ENCODE measurements around the gene CAPN10.
"Not testable (repeated sequence)": the region's sequence is repeated elsewhere in the genome, so short reads cannot be mapped to it uniquely, and the experiment has no call there.

The CAPN10 gene

DNA sequence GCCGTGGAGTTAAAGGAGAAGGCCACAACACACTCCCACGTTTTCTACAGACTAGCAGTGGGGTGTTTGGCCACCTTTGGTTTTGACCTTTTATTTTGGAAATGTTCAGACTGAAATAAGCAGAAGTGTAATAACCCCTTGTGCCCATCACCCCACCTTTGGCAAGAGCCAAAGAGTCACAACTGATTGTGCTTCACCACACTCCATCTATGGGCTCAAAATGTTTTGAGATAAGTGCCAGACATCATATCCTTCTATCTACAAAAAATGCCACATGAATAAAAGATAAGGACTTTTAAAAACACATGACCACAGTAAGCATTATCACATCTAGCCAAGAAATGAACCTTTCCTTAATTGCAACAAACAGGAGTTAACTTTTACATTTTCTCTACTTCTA is 28.9 kb downstream of the CAPN10 start:
- TF ChIP-seq, protein P1, sequence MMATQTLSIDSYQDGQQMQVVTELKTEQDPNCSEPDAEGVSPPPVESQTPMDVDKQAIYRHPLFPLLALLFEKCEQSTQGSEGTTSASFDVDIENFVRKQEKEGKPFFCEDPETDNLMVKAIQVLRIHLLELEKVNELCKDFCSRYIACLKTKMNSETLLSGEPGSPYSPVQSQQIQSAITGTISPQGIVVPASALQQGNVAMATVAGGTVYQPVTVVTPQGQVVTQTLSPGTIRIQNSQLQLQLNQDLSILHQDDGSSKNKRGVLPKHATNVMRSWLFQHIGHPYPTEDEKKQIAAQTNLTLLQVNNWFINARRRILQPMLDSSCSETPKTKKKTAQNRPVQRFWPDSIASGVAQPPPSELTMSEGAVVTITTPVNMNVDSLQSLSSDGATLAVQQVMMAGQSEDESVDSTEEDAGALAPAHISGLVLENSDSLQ (IDR thresholded peaks at IDR 0.05), result no peak
- TF ChIP-seq FOXA1 (IDR thresholded peaks at IDR 0.05), result no peak
- no peak for TF ChIP-seq CTBP1 (IDR thresholded peaks at IDR 0.05; ENCODE audit: borderline replicate concordance)
- no peak for TF ChIP-seq SUZ12 (IDR thresholded peaks at IDR 0.05)
- TF ChIP-seq ZNF384 (IDR thresholded peaks at IDR 0.05), result no peak
- no peak for TF ChIP-seq ELF4 (IDR thresholded peaks at IDR 0.05)
- TF ChIP-seq FOXK2 (IDR thresholded peaks at IDR 0.05), result no peak
- no peak for TF ChIP-seq FOXM1 (IDR thresholded peaks at IDR 0.05; ENCODE audit: borderline replicate concordance)
- TF ChIP-seq NFRKB (IDR thresholded peaks at IDR 0.05), result no peak
- no peak for TF ChIP-seq TARDBP (IDR thresholded peaks at IDR 0.05)
- no peak for DNase-seq (ENCODE audit: extremely low spot score)
- ChIA-PET CTCF (no interaction called here), POLR2A (no interaction called here)

DNA sequence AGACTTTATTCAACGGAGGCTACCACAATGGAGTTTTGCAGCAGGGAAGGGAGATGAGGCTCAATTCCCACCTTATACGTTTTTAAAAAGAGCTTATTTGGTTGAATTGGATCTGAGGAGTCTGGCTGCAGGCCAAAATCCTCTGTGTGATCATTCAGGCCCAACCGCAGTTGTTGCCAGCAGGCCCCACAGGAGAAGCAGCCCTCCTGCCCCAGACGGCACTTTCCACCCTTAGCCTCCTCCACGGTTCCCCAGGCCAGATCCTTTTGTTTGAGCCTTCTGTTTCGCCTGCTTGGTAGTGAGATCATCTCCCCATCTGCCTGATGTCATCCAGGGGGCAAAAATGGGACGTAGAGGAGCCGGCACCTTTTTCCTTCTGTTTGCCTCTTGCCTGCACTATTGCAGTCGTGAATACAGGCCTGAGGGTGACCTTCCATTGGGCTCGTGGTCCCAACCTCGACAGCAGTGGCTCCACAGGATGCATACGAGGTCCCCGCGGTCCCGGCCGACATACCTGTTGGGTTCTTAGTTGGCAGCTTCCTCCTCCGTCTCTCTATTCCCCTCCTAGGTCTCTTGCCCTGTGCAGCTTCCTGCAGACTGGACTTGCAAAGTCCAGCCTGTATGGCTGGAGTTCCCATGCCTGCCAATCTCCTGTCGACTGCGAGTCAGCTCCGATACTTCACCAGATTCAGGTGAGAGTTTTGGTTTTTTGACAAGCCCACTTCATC is 29.4 kb downstream of the CAPN10 start:
- ChIA-PET CTCF (no interaction called here), POLR2A (no interaction called here)
- TF ChIP-seq, protein P1 (IDR thresholded peaks at IDR 0.05), result no peak
- TF ChIP-seq HDGF (IDR thresholded peaks at IDR 0.05; ENCODE audit: borderline replicate concordance) (no peak), SP1 (IDR thresholded peaks at IDR 0.05) (no peak), FOXA1 (IDR thresholded peaks at IDR 0.05) (no peak), LEF1 (IDR thresholded peaks at IDR 0.05; ENCODE audit: borderline replicate concordance) (no peak), ARNT (IDR thresholded peaks at IDR 0.05) (no peak), ELF4 (IDR thresholded peaks at IDR 0.05) (no peak), FOXK2 (IDR thresholded peaks at IDR 0.05) (no peak), CTBP1 (IDR thresholded peaks at IDR 0.05; ENCODE audit: borderline replicate concordance) (no peak)
- no peak for DNase-seq (ENCODE audit: extremely low spot score)

DNA sequence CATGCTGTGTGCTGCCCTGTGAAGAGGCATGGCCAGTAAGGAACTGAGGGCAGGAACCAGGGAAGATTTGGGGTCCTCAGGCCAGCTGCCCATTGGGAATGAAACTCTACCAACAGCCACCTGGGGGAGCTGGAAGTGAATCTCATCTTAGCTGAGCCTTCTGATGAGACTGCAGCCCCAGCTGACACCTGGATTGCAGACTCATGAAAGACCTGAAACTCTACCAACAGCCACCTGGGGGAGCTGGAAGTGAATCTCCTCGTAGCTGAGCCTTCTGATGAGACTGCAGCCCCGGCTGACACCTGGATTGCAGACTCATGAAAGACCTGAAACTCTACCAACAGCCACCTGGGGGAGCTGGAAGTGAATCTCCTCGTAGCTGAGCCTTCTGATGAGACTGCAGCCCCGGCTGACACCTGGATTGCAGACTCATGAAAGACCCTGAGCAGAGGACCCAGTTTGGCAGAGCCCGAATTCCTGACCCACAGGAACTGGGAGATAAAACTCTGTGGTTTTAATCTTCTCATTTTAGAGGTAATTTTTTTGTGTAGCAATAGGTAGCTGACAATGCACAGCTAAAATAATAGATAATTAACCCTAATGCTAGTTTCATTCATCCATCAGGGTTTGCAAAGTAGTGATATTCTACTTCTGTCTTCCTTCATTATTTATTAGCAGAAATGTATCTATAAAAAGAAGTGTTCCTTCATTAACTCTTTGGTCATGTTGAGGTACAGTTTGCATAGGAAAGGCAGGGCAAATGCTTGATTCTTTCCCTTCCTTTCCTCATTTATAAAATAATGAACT is 30.5 kb downstream of the CAPN10 start:
- DNase-seq (ENCODE audit: extremely low spot score); POLR2A ChIA-PET: not testable (repeated sequence)
- CTCF ChIA-PET, result interaction anchor here (0.6 kb wide), 1 partner anchor 120 kb away, joined by 3 read pairs; no protein-coding TSS in a partner anchor

DNA sequence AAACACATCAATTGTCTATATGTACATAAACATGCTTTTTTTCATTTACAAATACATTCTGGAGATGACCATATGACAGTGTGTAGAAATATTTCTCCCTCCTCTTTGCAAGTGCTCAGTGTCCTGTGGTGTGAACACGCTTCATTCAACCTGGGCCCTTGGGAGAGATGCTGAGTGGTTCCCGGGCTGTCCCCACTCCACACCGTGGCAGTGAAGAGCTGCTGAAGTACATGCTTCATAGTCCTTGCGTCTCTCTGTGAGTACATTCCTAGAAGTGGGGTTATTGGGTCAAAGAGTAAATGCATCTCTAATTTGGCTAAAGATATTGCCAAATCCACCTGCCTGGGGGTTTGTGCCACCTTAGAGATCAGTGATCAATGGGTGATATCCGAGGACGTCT is 32.2 kb downstream of the CAPN10 start:
- ChIA-PET CTCF (no interaction called here), POLR2A (no interaction called here)
- DNase-seq (ENCODE audit: extremely low spot score), result no peak
- TF ChIP-seq ELF4 (IDR thresholded peaks at IDR 0.05), result no peak
- no peak for TF ChIP-seq LEF1 (IDR thresholded peaks at IDR 0.05; ENCODE audit: borderline replicate concordance)
- no peak for TF ChIP-seq CTBP1 (IDR thresholded peaks at IDR 0.05; ENCODE audit: borderline replicate concordance)
- no peak for TF ChIP-seq HDGF (IDR thresholded peaks at IDR 0.05; ENCODE audit: borderline replicate concordance)
- TF ChIP-seq L3MBTL2 (conservative IDR thresholded peaks at IDR 0.05), result no peak
- no peak for TF ChIP-seq FOXK2 (IDR thresholded peaks at IDR 0.05)
- TF ChIP-seq ARNT (IDR thresholded peaks at IDR 0.05), result no peak
- no peak for TF ChIP-seq FOXM1 (IDR thresholded peaks at IDR 0.05; ENCODE audit: borderline replicate concordance)
- TF ChIP-seq NFRKB (IDR thresholded peaks at IDR 0.05), result no peak
- TF ChIP-seq, protein P1 (IDR thresholded peaks at IDR 0.05), result no peak
- TF ChIP-seq SP1 (IDR thresholded peaks at IDR 0.05), result no peak
- TF ChIP-seq TARDBP (IDR thresholded peaks at IDR 0.05), result no peak
- no peak for TF ChIP-seq ZNF384 (IDR thresholded peaks at IDR 0.05)
- no peak for TF ChIP-seq BHLHE40 (IDR thresholded peaks at IDR 0.05; ENCODE audit: borderline replicate concordance)
- TF ChIP-seq SUZ12 (IDR thresholded peaks at IDR 0.05), result no peak
- TF ChIP-seq FOXA1 (IDR thresholded peaks at IDR 0.05), result no peak

DNA sequence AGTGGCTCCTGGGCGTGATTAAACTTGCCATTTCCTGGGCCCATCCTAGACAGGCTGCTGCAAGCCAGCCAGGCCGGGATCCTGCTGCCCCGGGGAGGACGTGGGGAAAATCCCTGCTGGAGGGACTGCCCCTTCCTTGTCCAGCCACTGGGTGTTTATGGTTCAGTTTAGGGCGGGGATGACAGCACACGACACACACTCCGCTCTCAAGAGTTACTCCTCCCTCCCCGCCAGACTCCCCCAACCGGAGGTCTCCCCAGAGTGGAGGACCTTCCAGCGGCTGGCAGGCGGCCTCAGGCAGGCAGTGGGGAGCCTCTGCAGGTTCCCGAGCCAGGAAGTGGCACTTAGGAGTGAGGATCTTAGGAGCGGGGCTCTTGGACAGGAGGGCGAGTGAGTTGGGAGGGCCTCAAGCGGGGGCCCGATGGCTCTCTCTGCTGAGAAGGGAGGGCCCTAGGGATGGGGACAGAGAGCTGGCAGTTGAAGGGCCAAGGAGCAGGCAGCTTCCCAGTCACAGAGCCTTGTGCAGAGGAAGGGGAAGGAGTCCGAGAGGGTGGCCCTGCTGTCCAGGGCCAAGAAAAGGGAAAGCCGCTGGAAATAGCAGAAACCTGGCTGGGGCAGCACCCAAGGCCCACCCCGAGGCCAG is 33.1 kb downstream of the CAPN10 start:
- POLR2A ChIA-PET, result no interaction called here
- no peak for DNase-seq (ENCODE audit: extremely low spot score)
- CTCF ChIA-PET, result no interaction called here
- no peak for TF ChIP-seq BHLHE40 (IDR thresholded peaks at IDR 0.05; ENCODE audit: borderline replicate concordance)
- TF ChIP-seq ARNT (IDR thresholded peaks at IDR 0.05), result no peak
- TF ChIP-seq LEF1 (IDR thresholded peaks at IDR 0.05; ENCODE audit: borderline replicate concordance), result no peak
- no peak for TF ChIP-seq ELF4 (IDR thresholded peaks at IDR 0.05)

DNA sequence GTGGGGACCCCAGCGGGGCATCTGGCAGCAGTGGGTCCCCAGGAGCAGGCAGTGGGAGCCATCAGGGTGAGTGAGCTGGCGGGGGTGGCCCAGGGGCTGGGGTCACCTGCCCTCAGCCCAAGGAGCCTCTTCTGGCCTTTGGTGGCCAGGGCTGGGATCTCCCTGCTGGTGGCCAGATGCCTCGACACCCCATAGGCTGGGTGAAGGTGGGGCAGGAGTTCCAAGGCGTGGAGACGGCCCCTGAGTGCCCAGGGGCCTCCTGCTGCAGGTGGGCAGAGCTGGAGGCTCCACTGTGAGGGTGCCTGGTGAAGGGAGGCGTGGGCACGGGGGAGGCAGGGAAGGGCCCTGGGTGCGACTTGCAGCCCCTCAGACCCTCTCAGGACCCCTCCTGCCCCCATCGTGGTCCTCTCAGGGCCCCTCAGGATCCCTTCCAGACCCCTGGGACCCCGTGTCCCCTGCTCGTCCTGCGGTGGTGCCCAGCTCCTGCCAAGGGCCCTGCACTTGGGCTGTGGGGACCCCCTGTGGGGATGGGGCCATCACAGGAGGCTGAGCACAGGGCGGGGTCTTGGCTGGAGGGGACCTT is 33.7 kb downstream of the CAPN10 start:
- ChIA-PET POLR2A (no interaction called here), CTCF (no interaction called here)
- no peak for TF ChIP-seq LEF1 (IDR thresholded peaks at IDR 0.05; ENCODE audit: borderline replicate concordance)
- no peak for TF ChIP-seq ARNT (IDR thresholded peaks at IDR 0.05)
- no peak for TF ChIP-seq FOXA1 (IDR thresholded peaks at IDR 0.05)
- no peak for TF ChIP-seq HDGF (IDR thresholded peaks at IDR 0.05; ENCODE audit: borderline replicate concordance)
- TF ChIP-seq FOXM1 (IDR thresholded peaks at IDR 0.05; ENCODE audit: borderline replicate concordance), result no peak
- TF ChIP-seq NFRKB (IDR thresholded peaks at IDR 0.05), result no peak
- no peak for DNase-seq (ENCODE audit: extremely low spot score)
